Measurements from ENCODE around the gene HIPK3. TPM values are rescaled to one million over a fixed set of nuclear protein-coding genes. Genes with fewer than 3 reads are reported as not detected.
A peak's percentile ranks its signal among the peaks of the same experiment; 100 is the strongest.
"Not testable (repeated sequence)": the region's sequence is repeated elsewhere in the genome, so short reads cannot be mapped to it uniquely, and the experiment has no call there.

Gene HIPK3
- total and polyA plus RNA-seq, 11 donors: 26.3 to 298 (median 250) TPM

- intact Hi-C loops (cut with DNase I): loop anchor here in 3 of 10 donors (5.0 kb wide), 1 partner anchor 37 kb away; the partner anchor contains the start of gene HIPK3 (in 3 of the 3)
- DNase-seq (no peak), ATAC-seq (no peak)
- TF ChIP-seq CTCF (IDR thresholded peaks at IDR 0.05): no peak
- Histone ChIP-seq H3K4me3 (no peak overlapping the region), H3K4me1 (peaks cover 10 to 66% (median 45%) of the 10 kb centered on the region in 12 donors), H3K27ac (peak overlapping the region in 2 of 12 donors; percentile 18 to 36), H3K36me3 (peaks cover 0 to 20% (median under 1%) of the 10 kb centered on the region in 9 donors), H3K27me3 (no peaks in the 10 kb centered on the region), H3K9me3 (peaks cover 0 to 9% (median 0%) of the 10 kb centered on the region in 12 donors)
- 77 to 86% (median 80%) methylated on average over 8 of the region's 8 CpGs for WGBS, 4 donors
Measured at GRCh38 chr11:33294797-33295196, 37.6 kb downstream of the HIPK3 start.

GRCh38 chr11:33296695-33297094 lies 39.5 kb downstream of the HIPK3 start:
- ATAC-seq: no peak
- H3K9me3 ChIP-seq: peaks cover 0 to 9% (median 0%) of the 10 kb centered on the region in 12 donors
- peaks cover 0 to 30% (median 0%) of the 10 kb centered on the region in 9 donors for H3K36me3 ChIP-seq
- DNase-seq: no peak
- H3K4me3 ChIP-seq: no peak overlapping the region
- peaks cover 10 to 65% (median 28%) of the 10 kb centered on the region in 12 donors for H3K4me1 ChIP-seq
- no peaks in the 10 kb centered on the region for H3K27me3 ChIP-seq
- intact Hi-C loops (cut with DNase I): no loop called here
- no peak for TF ChIP-seq CTCF (IDR thresholded peaks at IDR 0.05)
- no peak for TF ChIP-seq POLR2A (IDR thresholded peaks at IDR 0.05)
- WGBS, 4 donors: 82 to 86% (median 84%) methylated on average over 5 of the region's 5 CpGs
- H3K27ac ChIP-seq: peak overlapping the region in 8 of 12 donors; percentile 14 to 40 (median 30)

- no peak overlapping the region for H3K4me3 ChIP-seq
- intact Hi-C loops (cut with DNase I): no loop called here
- TF ChIP-seq CTCF (IDR thresholded peaks at IDR 0.05) (no peak), POLR2A (IDR thresholded peaks at IDR 0.05) (no peak)
- no peaks in the 10 kb centered on the region for H3K27me3 ChIP-seq
- H3K27ac ChIP-seq: peak overlapping the region in 5 of 12 donors; percentile 4 to 39 (median 8)
- peak in 1 of 4 donors; percentile 11 for ATAC-seq
- WGBS, 4 donors: 62 to 67% (median 66%) methylated on average over 4 of the region's 4 CpGs
- peaks cover 3 to 73% (median 20%) of the 10 kb centered on the region in 12 donors for H3K4me1 ChIP-seq
- no peak for DNase-seq
- H3K36me3 ChIP-seq: peaks cover 0 to 13% (median 0%) of the 10 kb centered on the region in 9 donors
- H3K9me3 ChIP-seq: no peaks in the 10 kb centered on the region
Measured at GRCh38 chr11:33303541-33303940, 46.4 kb downstream of the HIPK3 start.

GRCh38 chr11:33306821-33307220 lies 49.6 kb downstream of the HIPK3 start:
- DNase-seq; H3K27me3 ChIP-seq; ATAC-seq; intact Hi-C loops (cut with DNase I); H3K4me3 ChIP-seq; H3K9me3 ChIP-seq; H3K36me3 ChIP-seq; H3K27ac ChIP-seq: not testable (repeated sequence)
- H3K4me1 ChIP-seq: peaks cover 3 to 80% (median 32%) of the 10 kb centered on the region in 12 donors
- 77 to 82% (median 80%) methylated on average over 6 of the region's 6 CpGs for WGBS, 4 donors

- no peak for TF ChIP-seq CTCF (IDR thresholded peaks at IDR 0.05)
- TF ChIP-seq POLR2A (IDR thresholded peaks at IDR 0.05): no peak
- Histone ChIP-seq H3K27ac (no peak overlapping the region), H3K4me1 (peaks cover 3 to 82% (median 39%) of the 10 kb centered on the region in 12 donors)
Measured at GRCh38 chr11:33307984-33308383, 50.8 kb downstream of the HIPK3 start.

More at GRCh38 chr11:33307984-33308383, 50.8 kb downstream of the HIPK3 start:
- Histone ChIP-seq H3K4me3 (no peak overlapping the region), H3K27me3 (no peaks in the 10 kb centered on the region), H3K9me3 (no peaks in the 10 kb centered on the region), H3K36me3 (peaks cover 0 to 4% (median 0%) of the 10 kb centered on the region in 9 donors)
- DNase-seq: no peak
- ATAC-seq: no peak
- intact Hi-C loops (cut with DNase I): no loop called here

All from heart left ventricle (tissue), 16 donors.